Measurements from ENCODE around the gene BSDC1. TPM values are rescaled to one million over a fixed set of nuclear protein-coding genes. Genes with fewer than 3 reads are reported as not detected.

BSDC1 gene
- total and polyA plus RNA-seq, 2 donors: 35.3 to 36.6 TPM

GRCh38 chr1:32331549-32331948, 62.7 kb downstream of the BSDC1 start:
- 98% methylated on average over 12 of the region's 12 CpGs for whole genome bisulfite sequencing
- Histone ChIP-seq H3K27ac (ENCODE audit: low read depth in 1 of 2, low read length in 1 of 2) (no peak overlapping the region), H3K36me3 (ENCODE audit: control insufficient read depth in 2 of 2, insufficient read depth in 2 of 2, low read length in 1 of 2) (peaks cover 69 to 81% of the 10 kb centered on the region in 2 donors), H3K27me3 (ENCODE audit: control insufficient read depth in 2 of 2, insufficient read depth in 1 of 2, low read length in 1 of 2) (peaks cover 0 to 4% of the 10 kb centered on the region in 2 donors), H3K9me3 (ENCODE audit: control insufficient read depth in 2 of 2, insufficient read depth in 1 of 2, low read length in 1 of 2) (no peaks in the 10 kb centered on the region), H3K4me1 (ENCODE audit: control insufficient read depth in 2 of 2, insufficient read depth in 2 of 2, low read length in 2 of 2) (peaks cover 9 to 31% of the 10 kb centered on the region in 2 donors), H3K4me3 (ENCODE audit: low read length in 2 of 2) (no peak overlapping the region)
- DNase-seq (ENCODE audit: low read depth in 6 of 9, low spot score in 9 of 9): no peak

- no peak overlapping the region for H3K27ac ChIP-seq (ENCODE audit: low read depth in 1 of 2, low read length in 1 of 2)
- no peak overlapping the region for H3K4me3 ChIP-seq (ENCODE audit: low read length in 2 of 2)
- no peak for DNase-seq (ENCODE audit: low read depth in 6 of 9, low spot score in 9 of 9)
- peaks cover 69 to 90% of the 10 kb centered on the region in 2 donors for H3K36me3 ChIP-seq (ENCODE audit: control insufficient read depth in 2 of 2, insufficient read depth in 2 of 2, low read length in 1 of 2)
- no peaks in the 10 kb centered on the region for H3K27me3 ChIP-seq (ENCODE audit: control insufficient read depth in 2 of 2, insufficient read depth in 1 of 2, low read length in 1 of 2)
- H3K4me1 ChIP-seq (ENCODE audit: control insufficient read depth in 2 of 2, insufficient read depth in 2 of 2, low read length in 2 of 2): peaks cover 4 to 26% of the 10 kb centered on the region in 2 donors
- no peaks in the 10 kb centered on the region for H3K9me3 ChIP-seq (ENCODE audit: control insufficient read depth in 2 of 2, insufficient read depth in 1 of 2, low read length in 1 of 2)
- 96% methylated on average over 12 of the region's 12 CpGs for WGBS
These were observed 63.6 kb downstream of the BSDC1 start for GRCh38 chr1:32330558-32331151.

- no peak for DNase-seq (ENCODE audit: low read depth in 6 of 9, low spot score in 9 of 9)
- Histone ChIP-seq H3K4me1 (ENCODE audit: control insufficient read depth in 2 of 2, insufficient read depth in 2 of 2, low read length in 2 of 2) (peaks cover 4 to 25% of the 10 kb centered on the region in 2 donors), H3K27ac (ENCODE audit: low read depth in 1 of 2, low read length in 1 of 2) (no peak overlapping the region), H3K36me3 (ENCODE audit: control insufficient read depth in 2 of 2, insufficient read depth in 2 of 2, low read length in 1 of 2) (peaks cover 73 to 96% of the 10 kb centered on the region in 2 donors), H3K9me3 (ENCODE audit: control insufficient read depth in 2 of 2, insufficient read depth in 1 of 2, low read length in 1 of 2) (no peaks in the 10 kb centered on the region), H3K4me3 (ENCODE audit: low read length in 2 of 2) (no peak overlapping the region), H3K27me3 (ENCODE audit: control insufficient read depth in 2 of 2, insufficient read depth in 1 of 2, low read length in 1 of 2) (no peaks in the 10 kb centered on the region)
- WGBS: 98% methylated on average over 4 of the region's 4 CpGs
These were observed 64.2 kb downstream of the BSDC1 start for GRCh38 chr1:32329931-32330466.

- no peak overlapping the region for H3K27ac ChIP-seq (ENCODE audit: low read depth in 1 of 2, low read length in 1 of 2)
- DNase-seq (ENCODE audit: low read depth in 6 of 9, low spot score in 9 of 9): no peak
- WGBS: 98% methylated on average over 11 of the region's 11 CpGs
- H3K36me3 ChIP-seq (ENCODE audit: control insufficient read depth in 2 of 2, insufficient read depth in 2 of 2, low read length in 1 of 2): peaks cover 78 to 97% of the 10 kb centered on the region in 2 donors
- H3K9me3 ChIP-seq (ENCODE audit: control insufficient read depth in 2 of 2, insufficient read depth in 1 of 2, low read length in 1 of 2): no peaks in the 10 kb centered on the region
- no peak overlapping the region for H3K4me3 ChIP-seq (ENCODE audit: low read length in 2 of 2)
- peaks cover 0 to 7% of the 10 kb centered on the region in 2 donors for H3K4me1 ChIP-seq (ENCODE audit: control insufficient read depth in 2 of 2, insufficient read depth in 2 of 2, low read length in 2 of 2)
- no peaks in the 10 kb centered on the region for H3K27me3 ChIP-seq (ENCODE audit: control insufficient read depth in 2 of 2, insufficient read depth in 1 of 2, low read length in 1 of 2)
These were observed 67.0 kb downstream of the BSDC1 start for GRCh38 chr1:32327204-32327603.

GRCh38 chr1:32321712-32322291, 72.4 kb downstream of the BSDC1 start:
- peaks cover 50 to 89% of the 10 kb centered on the region in 2 donors for H3K36me3 ChIP-seq (ENCODE audit: control insufficient read depth in 2 of 2, insufficient read depth in 2 of 2, low read length in 1 of 2)
- WGBS: 73% methylated on average over 5 of the region's 5 CpGs
- H3K27ac ChIP-seq (ENCODE audit: low read depth in 1 of 2, low read length in 1 of 2): peak overlapping the region; percentile 67 to 68

GRCh38 chr1:32318127-32318869, 75.9 kb downstream of the BSDC1 start:
- H3K36me3 ChIP-seq (ENCODE audit: control insufficient read depth in 2 of 2, insufficient read depth in 2 of 2, low read length in 1 of 2): peaks cover 39 to 70% of the 10 kb centered on the region in 2 donors
- H3K4me1 ChIP-seq (ENCODE audit: control insufficient read depth in 2 of 2, insufficient read depth in 2 of 2, low read length in 2 of 2): peaks cover 4 to 18% of the 10 kb centered on the region in 2 donors
- DNase-seq (ENCODE audit: low read depth in 6 of 9, low spot score in 9 of 9): no peak
- H3K4me3 ChIP-seq (ENCODE audit: low read length in 2 of 2): no peak overlapping the region
- whole genome bisulfite sequencing: 98% methylated on average over 10 of the region's 10 CpGs
- no peaks in the 10 kb centered on the region for H3K9me3 ChIP-seq (ENCODE audit: control insufficient read depth in 2 of 2, insufficient read depth in 1 of 2, low read length in 1 of 2)
- H3K27ac ChIP-seq (ENCODE audit: low read depth in 1 of 2, low read length in 1 of 2): no peak overlapping the region
- H3K27me3 ChIP-seq (ENCODE audit: control insufficient read depth in 2 of 2, insufficient read depth in 1 of 2, low read length in 1 of 2): no peaks in the 10 kb centered on the region

More at GRCh38 chr1:32321712-32322291, 72.4 kb downstream of the BSDC1 start:
- Histone ChIP-seq H3K9me3 (ENCODE audit: control insufficient read depth in 2 of 2, insufficient read depth in 1 of 2, low read length in 1 of 2) (no peaks in the 10 kb centered on the region), H3K4me3 (ENCODE audit: low read length in 2 of 2) (no peak overlapping the region), H3K4me1 (ENCODE audit: control insufficient read depth in 2 of 2, insufficient read depth in 2 of 2, low read length in 2 of 2) (peaks cover 4 to 18% of the 10 kb centered on the region in 2 donors), H3K27me3 (ENCODE audit: control insufficient read depth in 2 of 2, insufficient read depth in 1 of 2, low read length in 1 of 2) (no peaks in the 10 kb centered on the region)
- peak in 4 of 9 donors; percentile 21 to 61 (median 38) for DNase-seq (ENCODE audit: low read depth in 6 of 9, low spot score in 9 of 9)

GRCh38 chr1:32316903-32317277, 77.4 kb downstream of the BSDC1 start:
- 94% methylated on average over 3 of the region's 3 CpGs for WGBS
- DNase-seq (ENCODE audit: low read depth in 6 of 9, low spot score in 9 of 9): no peak
- H3K36me3 ChIP-seq (ENCODE audit: control insufficient read depth in 2 of 2, insufficient read depth in 2 of 2, low read length in 1 of 2): peaks cover 35 to 61% of the 10 kb centered on the region in 2 donors
- peaks cover 4 to 8% of the 10 kb centered on the region in 2 donors for H3K4me1 ChIP-seq (ENCODE audit: control insufficient read depth in 2 of 2, insufficient read depth in 2 of 2, low read length in 2 of 2)
- no peak overlapping the region for H3K27ac ChIP-seq (ENCODE audit: low read depth in 1 of 2, low read length in 1 of 2)
- no peaks in the 10 kb centered on the region for H3K9me3 ChIP-seq (ENCODE audit: control insufficient read depth in 2 of 2, insufficient read depth in 1 of 2, low read length in 1 of 2)
- no peak overlapping the region for H3K4me3 ChIP-seq (ENCODE audit: low read length in 2 of 2)
- no peaks in the 10 kb centered on the region for H3K27me3 ChIP-seq (ENCODE audit: control insufficient read depth in 2 of 2, insufficient read depth in 1 of 2, low read length in 1 of 2)
